OCI-LY7 (cell line): Measurements from ENCODE around the gene GGNBP2. TPM values are rescaled to one million over a fixed set of nuclear protein-coding genes. Genes with fewer than 3 reads are reported as not detected.

Experiments
- BruUV-seq: library from RNA; stranded (reverse); fragments of 400-500 nt; replicated peaks from 2 replicates; lab custom pipeline; 2021; lab: Mats Ljungman, UMichigan
- CTCF ChIA-PET: fragments of 300-600 bp; sonication (Branson Sonifier 250); formaldehyde crosslinking; loops from one replicate; lab custom pipeline; 2022; ENCODE audit warnings: antibody characterized with exemption; ENCODE audit not compliant: unreplicated experiment; lab: Charles Lee
- POLR2A ChIA-PET: fragments of 300-600 bp; sonication (Branson Sonifier 250); formaldehyde crosslinking; loops from one replicate; lab custom pipeline; 2022; ENCODE audit warnings: antibody characterized with exemption; lab: Charles Lee
- DNase-seq: peaks from one replicate; pipeline ENCODE4 v3.0.0-alpha.2; 2015; ENCODE audit warnings: low spot score
- H2AFZ ChIP-seq: fragments of 200-600 bp; sonication (generic), shearing (Covaris generic); 2 replicates; pipeline ENCODE4 v1.6.1; 2014; ENCODE audit warnings: mild to moderate bottlenecking, antibody characterized with exemption, low read length, moderate library complexity
- H3K27ac ChIP-seq: fragments of 200-600 bp; sonication (generic); 2 replicates; pipeline ENCODE4 v1.5.1; 2014; ENCODE audit warnings: mixed run types, low read depth, mild to moderate bottlenecking, moderate library complexity, low read length, inconsistent platforms; ENCODE audit not compliant: poor library complexity, severe bottlenecking
- H3K36me3 ChIP-seq: fragments of 200-600 bp; sonication (generic); 2 replicates; pipeline ENCODE4 v1.6.1; 2014; ENCODE audit warnings: mild to moderate bottlenecking, antibody characterized with exemption, low read length, moderate library complexity, mixed read lengths; ENCODE audit not compliant: insufficient read depth
- H3K4me1 ChIP-seq: fragments of 200-600 bp; sonication (generic); 2 replicates; pipeline ENCODE4 v1.5.1; 2014; ENCODE audit warnings: mild to moderate bottlenecking, low read length; ENCODE audit not compliant: insufficient read depth, poor library complexity, severe bottlenecking
- H3K4me2 ChIP-seq: fragments of 200-600 bp; sonication (generic); 2 replicates; pipeline ENCODE4 v1.6.1; 2014; ENCODE audit warnings: mild to moderate bottlenecking, low read length
- H3K4me3 ChIP-seq: fragments of 200-600 bp; sonication (generic); 2 replicates; pipeline ENCODE4 v1.5.1; 2014; ENCODE audit warnings: mild to moderate bottlenecking, low read depth, low read length; ENCODE audit not compliant: poor library complexity, severe bottlenecking
- H3K79me2 ChIP-seq: fragments of 200-600 bp; sonication (generic); 2 replicates; pipeline ENCODE4 v1.6.1; 2016; ENCODE audit warnings: low read depth, mild to moderate bottlenecking, low read length, moderate library complexity, mixed read lengths; ENCODE audit not compliant: insufficient read depth
- H3K9me2 ChIP-seq: fragments of 200-600 bp; sonication (generic); 2 replicates; pipeline ENCODE4 v1.6.1; 2016; ENCODE audit warnings: mild to moderate bottlenecking, low read length, mixed read lengths; ENCODE audit not compliant: insufficient read depth
- H3K9me3 ChIP-seq: fragments of 200-600 bp; sonication (generic); 2 replicates; pipeline ENCODE4 v1.6.1; 2014; ENCODE audit warnings: mild to moderate bottlenecking, mixed run types, low read length, mixed read lengths
- H4K20me1 ChIP-seq: fragments of 200-600 bp; sonication (generic); 2 replicates; pipeline ENCODE4 v1.6.1; 2014; ENCODE audit warnings: mild to moderate bottlenecking, antibody characterized with exemption, low read length, moderate library complexity, mixed read lengths; ENCODE audit not compliant: insufficient read depth
- EZH2phosphoT487 ChIP-seq: fragments of 200-600 bp; sonication (generic); IDR thresholded peaks from 2 replicates; pipeline ENCODE4 v1.6.1; 2018; ENCODE audit warnings: low read depth, borderline replicate concordance, mild to moderate bottlenecking, mixed run types, antibody characterized with exemption, low read length, moderate library complexity, mixed read lengths
- intact Hi-C: fragments of 100-400 bp; cut with micrococcal nuclease; formaldehyde crosslinking; loops from one replicate; pipeline ENCODE4 v1.10.0; 2022; ENCODE audit not compliant: unreplicated experiment
- total RNA-seq, 2 experiments: library from RNA; depleted of rRNA in 1 of 2; stranded (reverse); fragments of >200 nt in 1 of 2; shearing (Covaris generic) in 1 of 2; gene quantifications; 2 replicates each; pipeline ENCODE4 v1.2.3, GENCODE V29; 2014 to 2022
- TF ChIP-seq, protein P1 (sequence below): fragments of 200-600 bp; sonication (generic); conservative IDR thresholded peaks from 2 replicates; pipeline ENCODE4 v1.5.1; 2014; ENCODE audit warnings: mild to moderate bottlenecking, antibody characterized with exemption, low read length, moderate library complexity, mixed read lengths

The GGNBP2 gene
- total RNA-seq, 2 experiments from 2014 or later: 66.5 to 115 TPM

DNA sequence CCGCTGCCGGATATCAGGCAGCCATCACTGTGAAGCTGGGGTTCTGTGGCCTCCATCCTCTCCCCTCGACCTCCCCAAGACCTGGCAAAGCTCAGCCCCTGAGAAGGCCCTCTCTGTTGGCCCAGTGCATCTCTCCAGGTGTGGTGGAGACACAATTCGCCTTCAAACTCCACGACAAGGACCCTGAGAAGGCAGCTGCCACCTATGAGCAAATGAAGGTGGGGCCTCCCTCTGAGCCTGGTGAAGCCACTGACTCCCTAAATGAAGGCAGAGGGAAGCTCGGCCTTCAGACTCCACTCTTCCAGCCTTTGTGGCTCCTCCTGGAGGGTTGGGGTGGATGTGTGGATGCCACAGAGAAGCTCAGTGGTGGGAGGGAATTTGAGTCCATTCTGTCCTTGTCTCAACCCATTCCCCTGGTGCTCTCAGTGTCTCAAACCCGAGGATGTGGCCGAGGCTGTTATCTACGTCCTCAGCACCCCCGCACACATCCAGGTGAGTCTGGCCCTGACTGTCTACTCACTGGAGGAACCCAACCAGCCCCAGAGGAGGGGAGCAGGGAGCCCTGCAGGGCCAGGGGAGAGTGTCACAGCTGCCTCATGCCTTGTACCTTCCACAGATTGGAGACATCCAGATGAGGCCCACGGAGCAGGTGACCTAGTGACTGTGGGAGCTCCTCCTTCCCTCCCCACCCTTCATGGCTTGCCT, 55.0 kb downstream of the GGNBP2 start:
- Histone ChIP-seq H3K36me3 (peaks cover 12% of the 10 kb centered on the region), H3K4me3 (no peak overlapping the region), H3K27ac (no peak overlapping the region), H2AFZ (no peak overlapping the region), H3K9me2 (no peaks in the 10 kb centered on the region), H3K79me2 (peaks cover 31% of the 10 kb centered on the region), H3K4me2 (no peak overlapping the region), H4K20me1 (peaks cover 9% of the 10 kb centered on the region; the same call in 1 of the 2 replicates), H3K9me3 (no peaks in the 10 kb centered on the region), H3K4me1 (peaks cover 24% of the 10 kb centered on the region)
- no TSS peak for BruUV-seq
- TF ChIP-seq, protein P1, sequence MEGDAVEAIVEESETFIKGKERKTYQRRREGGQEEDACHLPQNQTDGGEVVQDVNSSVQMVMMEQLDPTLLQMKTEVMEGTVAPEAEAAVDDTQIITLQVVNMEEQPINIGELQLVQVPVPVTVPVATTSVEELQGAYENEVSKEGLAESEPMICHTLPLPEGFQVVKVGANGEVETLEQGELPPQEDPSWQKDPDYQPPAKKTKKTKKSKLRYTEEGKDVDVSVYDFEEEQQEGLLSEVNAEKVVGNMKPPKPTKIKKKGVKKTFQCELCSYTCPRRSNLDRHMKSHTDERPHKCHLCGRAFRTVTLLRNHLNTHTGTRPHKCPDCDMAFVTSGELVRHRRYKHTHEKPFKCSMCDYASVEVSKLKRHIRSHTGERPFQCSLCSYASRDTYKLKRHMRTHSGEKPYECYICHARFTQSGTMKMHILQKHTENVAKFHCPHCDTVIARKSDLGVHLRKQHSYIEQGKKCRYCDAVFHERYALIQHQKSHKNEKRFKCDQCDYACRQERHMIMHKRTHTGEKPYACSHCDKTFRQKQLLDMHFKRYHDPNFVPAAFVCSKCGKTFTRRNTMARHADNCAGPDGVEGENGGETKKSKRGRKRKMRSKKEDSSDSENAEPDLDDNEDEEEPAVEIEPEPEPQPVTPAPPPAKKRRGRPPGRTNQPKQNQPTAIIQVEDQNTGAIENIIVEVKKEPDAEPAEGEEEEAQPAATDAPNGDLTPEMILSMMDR: no peak
- ChIA-PET CTCF (no interaction called here), POLR2A (no interaction called here)
- DNase-seq: no peak
- intact Hi-C loops: loop anchor here (2.0 to 10.0 kb wide), 3 partner anchors 55 to 1005 kb away; partner anchors contain the start of genes C17orf78, GGNBP2 and SYNRG

- Histone ChIP-seq H3K4me3 (peak overlapping the region; percentile 90), H3K9me2 (no peaks in the 10 kb centered on the region), H3K36me3 (peaks cover 16% of the 10 kb centered on the region), H3K4me2 (peak overlapping the region; percentile 92), H3K4me1 (peaks cover 25% of the 10 kb centered on the region), H3K79me2 (peaks cover 38% of the 10 kb centered on the region), H4K20me1 (peaks cover 9% of the 10 kb centered on the region; the same call in 1 of the 2 replicates), H2AFZ (peak overlapping the region; percentile 67; the same call in 1 of the 2 replicates), H3K27ac (peak overlapping the region; percentile 67), H3K9me3 (no peaks in the 10 kb centered on the region)
- no peak for DNase-seq
- intact Hi-C loops: loop anchor here (2.0 to 10.0 kb wide), 3 partner anchors 56 to 1004 kb away; partner anchors contain the start of genes C17orf78, GGNBP2 and SYNRG
- ChIA-PET CTCF (no interaction called here), POLR2A (interaction anchor here (1.4 to 1.9 kb wide), 2 partner anchors 8 to 54 kb away, joined by 4 to 10 read pairs; no protein-coding TSS in a partner anchor)
- TF ChIP-seq EZH2phosphoT487: no peak
- TF ChIP-seq, protein P1: no peak
- BruUV-seq: no TSS peak
Observed at GRCh38 chr17:36600465-36600864, 55.7 kb downstream of the GGNBP2 start.

- peaks cover 29% of the 10 kb centered on the region for H3K4me1 ChIP-seq
- H3K4me2 ChIP-seq: peak overlapping the region; percentile 92
- intact Hi-C loops: loop anchor here (1.0 to 10.0 kb wide), 4 partner anchors 56 to 1004 kb away; partner anchors contain the start of genes C17orf78, GGNBP2, SYNRG and ZNHIT3
- no peaks in the 10 kb centered on the region for H3K9me2 ChIP-seq
- H2AFZ ChIP-seq: peak overlapping the region; percentile 67; the same call in 1 of the 2 replicates
- H3K79me2 ChIP-seq: peaks cover 43% of the 10 kb centered on the region
- DNase-seq: peak; percentile 65
- H3K27ac ChIP-seq: peak overlapping the region; percentile 67
- ChIA-PET CTCF (no interaction called here), POLR2A (interaction anchor here (1.4 to 2.3 kb wide), 3 partner anchors 8 to 54 kb away, joined by 4 to 10 read pairs (median 6); no protein-coding TSS in a partner anchor)
- peaks cover 20% of the 10 kb centered on the region for H3K36me3 ChIP-seq
- H3K4me3 ChIP-seq: peak overlapping the region; percentile 90
- peaks cover 13% of the 10 kb centered on the region; the same call in 1 of the 2 replicates for H4K20me1 ChIP-seq
- no peaks in the 10 kb centered on the region for H3K9me3 ChIP-seq
- BruUV-seq: no TSS peak
- TF ChIP-seq, protein P1: peak; percentile 66
- TF ChIP-seq EZH2phosphoT487: no peak
Observed at GRCh38 chr17:36600936-36601302, 56.2 kb downstream of the GGNBP2 start.
